HepG2 (cell line): ENCODE measurements around the gene SRP68. TPM values are rescaled to one million over a fixed set of nuclear protein-coding genes. Genes with fewer than 3 reads are reported as not detected.
"Not testable (repeated sequence)": the region's sequence is repeated elsewhere in the genome, so short reads cannot be mapped to it uniquely, and the experiment has no call there.

Source experiments
- ATAC-seq: fragments of 200-7000 bp; cut with Tn5 transposase; 3 replicates; pipeline ENCODE4 v1.9.1; 2020; ENCODE audit warnings: mild to moderate bottlenecking, moderate library complexity
- BruUV-seq: library from RNA; stranded (reverse); fragments of 400-500 nt; replicated peaks from 2 replicates; lab custom pipeline; 2021; lab: Mats Ljungman, UMichigan
- CTCF ChIA-PET: fragments of 300-600 bp; formaldehyde crosslinking; extraction: SDS; loops from one replicate; lab custom pipeline; 2021; ENCODE audit warnings: low total read pairs, inconsistent platforms, low intra/inter-chr PET ratio; lab: Yijun Ruan, JAX
- POLR2A ChIA-PET: fragments of 350-600 bp; sonication (Branson Sonifier 250); formaldehyde crosslinking; loops from one replicate; lab custom pipeline; 2020; ENCODE audit warnings: antibody characterized with exemption, inconsistent platforms; lab: Yijun Ruan, JAX
- DNase-seq: peaks from one replicate; pipeline ENCODE4 v3.0.0-alpha.2; 2015; ENCODE audit warnings: low spot score
- FAIRE-seq: peaks from 3 replicates; lab custom pipeline; 2011; peaks lifted over from hg19 to GRCh38; lab: Jason Lieb, UNC
- H2AFZ ChIP-seq: one replicate; pipeline ENCODE4 v1.6.1; 2011; ENCODE audit warnings: low read length, inconsistent platforms
- H3K27ac ChIP-seq: fragments of 300-600 bp; 3 replicates; pipeline ENCODE4 v1.8.0; 2011; ENCODE audit warnings: mixed run types, mild to moderate bottlenecking, mixed read lengths, low read length, inconsistent platforms; ENCODE audit not compliant: insufficient read depth; ENCODE audit errors: extremely low read length
- H3K27me3 ChIP-seq, 2 experiments: fragments of 200-600 bp in 1 of 2; 2 replicates in 1 of 2; 3 replicates in 1 of 2; pipeline versions ENCODE4 v1.6.0 to v1.8.0; 2011; ENCODE audit warnings: low read length in 2 of 2, mild to moderate bottlenecking in 2 of 2, moderate library complexity in 2 of 2, inconsistent platforms in 1 of 2; ENCODE audit not compliant: insufficient read depth in 2 of 2, control insufficient read depth in 1 of 2
- H3K36me3 ChIP-seq, 2 experiments: fragments of 200-600 bp in 1 of 2; replicated peaks in 1 of 2; 2 replicates in 1 of 2; 3 replicates in 1 of 2; pipeline versions ENCODE4 v1.5.1 to v1.8.0; 2011; ENCODE audit warnings: low read length in 2 of 2, inconsistent platforms in 1 of 2; ENCODE audit not compliant: insufficient read depth in 2 of 2, control insufficient read depth in 1 of 2
- H3K4me1 ChIP-seq: 2 replicates; pipeline ENCODE4 v1.5.1; 2012; ENCODE audit warnings: low read length, inconsistent platforms; ENCODE audit not compliant: insufficient read depth
- H3K4me2 ChIP-seq: 2 replicates; pipeline ENCODE4 v1.6.0; 2011; ENCODE audit warnings: low read depth, low read length, inconsistent platforms
- H3K4me3 ChIP-seq, 3 experiments: fragments of 200-600 bp in 1 of 3; sonication (generic), shearing (Covaris generic) in 1 of 3; replicated peaks in 1 of 3; 2 replicates each; pipeline ENCODE4 v1.5.1; 2011 to 2016; ENCODE audit warnings: low read length in 3 of 3, inconsistent platforms in 2 of 3, low read depth in 2 of 3, mild to moderate bottlenecking in 2 of 3, control low read depth in 1 of 3, mixed read lengths in 1 of 3; ENCODE audit not compliant: insufficient read depth in 1 of 3
- H3K79me2 ChIP-seq: one replicate; pipeline ENCODE4 v1.6.1; 2011; ENCODE audit warnings: low read length, inconsistent platforms; ENCODE audit not compliant: insufficient read depth
- H3K9ac ChIP-seq: 2 replicates; pipeline ENCODE4 v1.6.0; 2011; ENCODE audit warnings: mild to moderate bottlenecking, low read depth, low read length, inconsistent platforms; ENCODE audit not compliant: insufficient read depth
- H3K9me3 ChIP-seq: 2 replicates; pipeline ENCODE4 v1.5.1; 2012; ENCODE audit warnings: mild to moderate bottlenecking, low read length
- H4K20me1 ChIP-seq: 2 replicates; pipeline ENCODE4 v1.6.0; 2011; ENCODE audit warnings: inconsistent platforms, mild to moderate bottlenecking, low read length, moderate library complexity; ENCODE audit not compliant: insufficient read depth
- FOSL2 ChIP-seq: sonication (generic); formaldehyde crosslinking; IDR thresholded peaks from 2 replicates; pipeline ENCODE4 v1.4.0; 2020; ENCODE audit warnings: missing genetic modification reagents
- STAG1 ChIP-seq: sonication (generic); formaldehyde crosslinking; IDR thresholded peaks from 2 replicates; pipeline ENCODE4 v1.4.0; 2020; ENCODE audit warnings: missing genetic modification reagents
- ZNF121 ChIP-seq: sonication (generic); formaldehyde crosslinking; IDR thresholded peaks from 2 replicates; pipeline ENCODE4 v1.5.0; 2020; ENCODE audit warnings: mild to moderate bottlenecking, missing genetic modification reagents
- WGBS: methylation state at CpG from one replicate; pipeline ENCODE4 v1.1.6; 2017; ENCODE audit warnings: low lambda C conversion rate; 5-methylcytosine and 5-hydroxymethylcytosine counted together
- in situ Hi-C: cut with HindIII; loops from 2 replicates; pipeline ENCODE4 v1.10.0; 2017; ENCODE audit warnings: low pct_unique_long_range_greater_than_20kb; ENCODE audit not compliant: extremely low pct_ligation_motif_present
- intact Hi-C: fragments of 100-400 bp; cut with micrococcal nuclease; formaldehyde crosslinking; loops from one replicate; pipeline ENCODE4 v1.10.0; 2022; ENCODE audit not compliant: unreplicated experiment
- polyA plus RNA-seq, 8 experiments: library from polyadenylated mRNA; depleted of rRNA in 3 of 8; stranded (reverse) in 7 of 8; unstranded in 1 of 8; fragments of >200 nt; fragmentation: Illumina TruSeq in 4 of 8; extraction: Trizol in 4 of 8; gene quantifications; 2 replicates each; pipeline versions ENCODE4 v1.2.1 to v1.2.3, GENCODE V29; 2011 to 2016; ENCODE audit warnings: low read depth in 4 of 8, missing spikeins in 1 of 8, mixed read lengths in 1 of 8; ENCODE audit not compliant: insufficient read depth in 1 of 8
- total RNA-seq, 5 experiments: library from RNA; depleted of rRNA; stranded (reverse); fragments of >200 nt; fragmentation: Illumina TruSeq; extraction: Trizol; gene quantifications; 2 replicates each; pipeline ENCODE4 v1.2.3, GENCODE V29; 2016; ENCODE audit warnings: low read depth in 1 of 5
- TF ChIP-seq, protein P1 (sequence below): sonication (generic); formaldehyde crosslinking; IDR thresholded peaks from 2 replicates; pipeline ENCODE4 v1.5.0; 2020; ENCODE audit warnings: mild to moderate bottlenecking, missing genetic modification reagents, moderate library complexity

SRP68 gene
- total and polyA plus RNA-seq, 2 of the 13 experiments (the other 11 are each of a cell fraction or from before 2014, with no cell fraction given): 39.8 to 74.3 TPM

DNA sequence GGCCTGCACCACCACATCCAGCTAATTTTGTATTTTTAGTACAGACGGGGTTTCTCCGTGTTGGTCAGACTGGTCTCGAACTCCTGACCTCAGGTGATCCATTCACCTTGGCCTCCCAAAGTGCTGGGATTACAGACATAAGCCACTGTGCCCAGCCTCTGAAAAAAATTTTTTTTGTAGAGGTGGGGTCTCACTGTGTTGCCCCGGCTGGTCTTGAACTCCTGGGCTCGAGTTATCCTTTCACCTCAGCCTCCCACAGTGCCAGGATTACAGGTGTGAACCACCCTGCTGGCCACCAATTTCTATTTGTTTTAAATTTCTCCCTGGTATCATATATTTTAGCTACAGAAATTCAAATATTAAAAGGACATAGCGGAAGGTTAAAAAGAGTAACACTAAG, 14.1 kb downstream of the SRP68 start:
- H4K20me1 ChIP-seq, POLR2A ChIA-PET, H3K9me3 ChIP-seq, intact Hi-C loops, in situ Hi-C loops, FAIRE-seq, H3K79me2 ChIP-seq, H3K4me2 ChIP-seq, H3K9ac ChIP-seq, ATAC-seq, H3K4me3 ChIP-seq, H3K4me1 ChIP-seq, H3K27me3 ChIP-seq, BruUV-seq, H3K27ac ChIP-seq, H2AFZ ChIP-seq, DNase-seq: not testable (repeated sequence)
- CTCF ChIA-PET: interaction anchor here (1.8 kb wide), 1 partner anchor 44 kb away, joined by 7 read pairs; no protein-coding TSS in a partner anchor
- TF ChIP-seq ZNF121 (CRISPR knock-in tag): peak; percentile 59
- 91% methylated on average over 6 of the region's 6 CpGs for WGBS
- peaks cover 38 to 86% of the 10 kb centered on the region in 2 experiments for H3K36me3 ChIP-seq

DNA sequence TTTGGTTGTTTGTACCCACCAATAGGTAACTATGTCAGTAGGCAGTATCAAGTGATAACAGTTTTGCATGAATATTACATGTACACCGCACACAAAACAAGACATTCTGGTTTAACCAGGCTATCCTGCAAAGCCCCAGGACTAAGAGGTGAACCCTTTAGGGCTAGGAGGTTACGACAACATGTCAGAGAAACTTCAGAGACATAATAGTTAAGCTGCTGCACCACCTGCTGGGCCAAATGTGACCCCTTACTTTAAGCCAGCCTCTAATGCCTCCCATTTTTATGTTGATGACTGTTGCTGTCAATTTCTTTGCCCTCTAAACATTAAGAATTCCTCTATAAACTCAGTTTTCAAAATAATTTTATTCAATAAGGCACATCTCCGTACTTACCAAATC, 15.4 kb downstream of the SRP68 start:
- ATAC-seq: peak; percentile 56; the same call in 2 of the 3 replicates
- FAIRE-seq: no peak
- H3K4me2 ChIP-seq: no peak overlapping the region
- H3K79me2 ChIP-seq: no peaks in the 10 kb centered on the region
- CTCF ChIA-PET: interaction anchor here (1.8 kb wide), 1 partner anchor 42 kb away, joined by 7 read pairs; no protein-coding TSS in a partner anchor
- peak; percentile 33; the same call in 1 of the 2 replicates for TF ChIP-seq STAG1 (CRISPR knock-in tag)
- no peak for TF ChIP-seq FOSL2 (CRISPR knock-in tag)
- TF ChIP-seq, protein P1, sequence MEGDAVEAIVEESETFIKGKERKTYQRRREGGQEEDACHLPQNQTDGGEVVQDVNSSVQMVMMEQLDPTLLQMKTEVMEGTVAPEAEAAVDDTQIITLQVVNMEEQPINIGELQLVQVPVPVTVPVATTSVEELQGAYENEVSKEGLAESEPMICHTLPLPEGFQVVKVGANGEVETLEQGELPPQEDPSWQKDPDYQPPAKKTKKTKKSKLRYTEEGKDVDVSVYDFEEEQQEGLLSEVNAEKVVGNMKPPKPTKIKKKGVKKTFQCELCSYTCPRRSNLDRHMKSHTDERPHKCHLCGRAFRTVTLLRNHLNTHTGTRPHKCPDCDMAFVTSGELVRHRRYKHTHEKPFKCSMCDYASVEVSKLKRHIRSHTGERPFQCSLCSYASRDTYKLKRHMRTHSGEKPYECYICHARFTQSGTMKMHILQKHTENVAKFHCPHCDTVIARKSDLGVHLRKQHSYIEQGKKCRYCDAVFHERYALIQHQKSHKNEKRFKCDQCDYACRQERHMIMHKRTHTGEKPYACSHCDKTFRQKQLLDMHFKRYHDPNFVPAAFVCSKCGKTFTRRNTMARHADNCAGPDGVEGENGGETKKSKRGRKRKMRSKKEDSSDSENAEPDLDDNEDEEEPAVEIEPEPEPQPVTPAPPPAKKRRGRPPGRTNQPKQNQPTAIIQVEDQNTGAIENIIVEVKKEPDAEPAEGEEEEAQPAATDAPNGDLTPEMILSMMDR (CRISPR knock-in tag): peak; percentile 27
- POLR2A ChIA-PET: no interaction called here
- intact Hi-C loops: loop anchor here (2.0 kb wide), 1 partner anchor 42 kb away; no protein-coding TSS in a partner anchor
- H3K27me3 ChIP-seq: no peaks in the 10 kb centered on the region
- H3K27ac ChIP-seq: no peak overlapping the region
- no peaks in the 10 kb centered on the region; the same call in 1 of the 2 replicates for H4K20me1 ChIP-seq
- no peak for DNase-seq
- H3K9ac ChIP-seq: no peak overlapping the region
- BruUV-seq: no TSS peak
- in situ Hi-C loops: no loop called here
- H3K4me3 ChIP-seq: no peak overlapping the region
- peaks cover 39 to 86% of the 10 kb centered on the region in 2 experiments for H3K36me3 ChIP-seq
- no peak overlapping the region for H2AFZ ChIP-seq
- 100% methylated on average over 3 of the region's 3 CpGs for WGBS
- H3K4me1 ChIP-seq: no peaks in the 10 kb centered on the region
- no peaks in the 10 kb centered on the region for H3K9me3 ChIP-seq
